Neural progenitor cell (in vitro differentiated cells): ENCODE measurements around the gene NCF4. TPM values are rescaled to one million over a fixed set of nuclear protein-coding genes. Genes with fewer than 3 reads are reported as not detected.

Experiments used
- DNase-seq: peaks from one replicate; pipeline ENCODE4 v3.0.0-alpha.2; 2016; ENCODE audit warnings: low spot score
- H2AFZ ChIP-seq: fragments of 200-600 bp; sonication (generic); replicated peaks from 2 replicates; pipeline ENCODE4 v1.6.1; 2016; ENCODE audit warnings: antibody characterized with exemption
- H3F3A ChIP-seq: fragments of 200-600 bp; sonication (generic); 2 replicates; pipeline ENCODE4 v1.6.1; 2016; ENCODE audit warnings: antibody characterized with exemption, low read depth
- H3K27ac ChIP-seq: fragments of 200-600 bp; sonication (generic); 2 replicates; pipeline ENCODE4 v1.5.1; 2016; ENCODE audit warnings: mild to moderate bottlenecking
- H3K27me3 ChIP-seq: fragments of 200-600 bp; sonication (generic); 2 replicates; pipeline ENCODE4 v1.6.1; 2016; ENCODE audit warnings: mild to moderate bottlenecking, moderate library complexity
- H3K36me3 ChIP-seq: fragments of 200-600 bp; sonication (generic); 2 replicates; pipeline ENCODE4 v1.5.1; 2016
- H3K4me1 ChIP-seq: fragments of 200-600 bp; sonication (generic); 2 replicates; pipeline ENCODE4 v1.6.1; 2016; ENCODE audit warnings: mixed run types
- H3K4me2 ChIP-seq: fragments of 200-600 bp; sonication (generic); 2 replicates; pipeline ENCODE4 v1.6.1; 2016
- H3K4me3 ChIP-seq: fragments of 200-600 bp; sonication (generic); 2 replicates; pipeline ENCODE4 v1.5.1; 2016
- H3K79me2 ChIP-seq: fragments of 200-600 bp; sonication (generic); 2 replicates; pipeline ENCODE4 v1.6.1; 2016; ENCODE audit warnings: low read depth
- H3K9ac ChIP-seq: fragments of 200-600 bp; sonication (generic); 2 replicates; pipeline ENCODE4 v1.6.1; 2016
- H3K9me3 ChIP-seq: fragments of 200-600 bp; sonication (generic); 2 replicates; pipeline ENCODE4 v1.5.1; 2016; ENCODE audit warnings: low read depth
- H4K20me1 ChIP-seq: fragments of 200-600 bp; sonication (generic); 2 replicates; pipeline ENCODE4 v1.6.1; 2016; ENCODE audit warnings: low read depth
- H3K27ac Mint-ChIP-seq: 3 replicates; pipeline ENCODE4 v1.8.0; 2021; ENCODE audit warnings: mixed read lengths
- H3K27me3 Mint-ChIP-seq: 2 replicates; pipeline ENCODE4 v1.8.0; 2022; ENCODE audit warnings: low read depth, mild to moderate bottlenecking, inconsistent platforms, moderate library complexity, mixed read lengths; ENCODE audit not compliant: insufficient read depth
- H3K36me3 Mint-ChIP-seq: 3 replicates; pipeline ENCODE4 v1.8.0; 2021; ENCODE audit warnings: mixed read lengths
- H3K4me1 Mint-ChIP-seq: 3 replicates; pipeline ENCODE4 v1.8.0; 2021; ENCODE audit warnings: mixed read lengths
- H3K4me3 Mint-ChIP-seq: 3 replicates; pipeline ENCODE4 v1.8.0; 2021; ENCODE audit warnings: mild to moderate bottlenecking, moderate library complexity, mixed read lengths
- H3K9me3 Mint-ChIP-seq: 3 replicates; pipeline ENCODE4 v1.8.0; 2020; ENCODE audit warnings: mixed read lengths
- EZH2 ChIP-seq: fragments of 200-600 bp; sonication (generic); IDR thresholded peaks from 2 replicates; pipeline ENCODE4 v1.6.1; 2017; ENCODE audit warnings: antibody characterized with exemption, mild to moderate bottlenecking, moderate library complexity
- EZH2phosphoT487 ChIP-seq: fragments of 200-600 bp; sonication (generic); IDR thresholded peaks from 2 replicates; pipeline ENCODE4 v1.6.1; 2017; ENCODE audit warnings: antibody characterized with exemption
- total RNA-seq: library from RNA; depleted of rRNA; stranded (reverse); fragments of >200 nt; gene quantifications from 2 replicates; pipeline ENCODE4 v1.2.3, GENCODE V29; 2015; ENCODE audit warnings: low replicate concordance
- TF ChIP-seq, protein P1 (sequence below): fragments of 200-600 bp; sonication (generic); IDR thresholded peaks from 2 replicates; pipeline ENCODE4 v1.5.1; 2017; ENCODE audit warnings: antibody characterized with exemption, mild to moderate bottlenecking

The NCF4 gene
- total RNA-seq, 1 donor from 2014 or later: not detected

DNA sequence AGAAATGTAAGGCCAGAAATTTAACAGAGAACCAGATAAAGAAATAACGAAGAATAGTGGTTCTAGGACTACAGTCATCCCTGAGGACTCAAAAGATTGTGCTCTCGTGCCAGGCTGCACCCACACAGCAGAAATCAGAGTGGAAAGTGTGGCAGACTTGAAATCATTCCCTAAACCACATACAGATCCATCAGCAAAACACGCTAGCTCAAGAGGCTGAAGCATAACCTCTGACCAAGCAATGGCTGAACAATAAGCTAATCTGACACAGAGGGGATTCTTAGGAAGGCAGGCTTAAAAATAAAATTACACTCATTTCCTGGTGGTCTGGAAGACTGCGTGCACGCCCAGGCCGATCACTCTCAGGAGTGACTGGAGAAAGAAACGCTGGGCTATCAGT is 19.0 kb downstream of the NCF4 start:
- H3K9ac ChIP-seq: no peak overlapping the region
- Mint-ChIP-seq H3K9me3 (peaks cover 15% of the 10 kb centered on the region), H3K4me1 (no peaks in the 10 kb centered on the region), H3K36me3 (no peaks in the 10 kb centered on the region), H3K4me3 (no peak overlapping the region), H3K27me3 (peaks cover 3% of the 10 kb centered on the region), H3K27ac (no peak overlapping the region)
- H2AFZ ChIP-seq: no peak overlapping the region
- H3K9me3 ChIP-seq: no peaks in the 10 kb centered on the region
- no peaks in the 10 kb centered on the region for H3F3A ChIP-seq
- H3K27me3 ChIP-seq: no peaks in the 10 kb centered on the region
- H3K79me2 ChIP-seq: no peaks in the 10 kb centered on the region
- H3K27ac ChIP-seq: no peak overlapping the region
- no peak overlapping the region for H3K4me2 ChIP-seq
- TF ChIP-seq, protein P1, sequence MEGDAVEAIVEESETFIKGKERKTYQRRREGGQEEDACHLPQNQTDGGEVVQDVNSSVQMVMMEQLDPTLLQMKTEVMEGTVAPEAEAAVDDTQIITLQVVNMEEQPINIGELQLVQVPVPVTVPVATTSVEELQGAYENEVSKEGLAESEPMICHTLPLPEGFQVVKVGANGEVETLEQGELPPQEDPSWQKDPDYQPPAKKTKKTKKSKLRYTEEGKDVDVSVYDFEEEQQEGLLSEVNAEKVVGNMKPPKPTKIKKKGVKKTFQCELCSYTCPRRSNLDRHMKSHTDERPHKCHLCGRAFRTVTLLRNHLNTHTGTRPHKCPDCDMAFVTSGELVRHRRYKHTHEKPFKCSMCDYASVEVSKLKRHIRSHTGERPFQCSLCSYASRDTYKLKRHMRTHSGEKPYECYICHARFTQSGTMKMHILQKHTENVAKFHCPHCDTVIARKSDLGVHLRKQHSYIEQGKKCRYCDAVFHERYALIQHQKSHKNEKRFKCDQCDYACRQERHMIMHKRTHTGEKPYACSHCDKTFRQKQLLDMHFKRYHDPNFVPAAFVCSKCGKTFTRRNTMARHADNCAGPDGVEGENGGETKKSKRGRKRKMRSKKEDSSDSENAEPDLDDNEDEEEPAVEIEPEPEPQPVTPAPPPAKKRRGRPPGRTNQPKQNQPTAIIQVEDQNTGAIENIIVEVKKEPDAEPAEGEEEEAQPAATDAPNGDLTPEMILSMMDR: no peak
- H3K36me3 ChIP-seq: no peaks in the 10 kb centered on the region
- no peak overlapping the region for H3K4me3 ChIP-seq
- DNase-seq: no peak
- H4K20me1 ChIP-seq: no peaks in the 10 kb centered on the region
- H3K4me1 ChIP-seq: no peaks in the 10 kb centered on the region

DNA sequence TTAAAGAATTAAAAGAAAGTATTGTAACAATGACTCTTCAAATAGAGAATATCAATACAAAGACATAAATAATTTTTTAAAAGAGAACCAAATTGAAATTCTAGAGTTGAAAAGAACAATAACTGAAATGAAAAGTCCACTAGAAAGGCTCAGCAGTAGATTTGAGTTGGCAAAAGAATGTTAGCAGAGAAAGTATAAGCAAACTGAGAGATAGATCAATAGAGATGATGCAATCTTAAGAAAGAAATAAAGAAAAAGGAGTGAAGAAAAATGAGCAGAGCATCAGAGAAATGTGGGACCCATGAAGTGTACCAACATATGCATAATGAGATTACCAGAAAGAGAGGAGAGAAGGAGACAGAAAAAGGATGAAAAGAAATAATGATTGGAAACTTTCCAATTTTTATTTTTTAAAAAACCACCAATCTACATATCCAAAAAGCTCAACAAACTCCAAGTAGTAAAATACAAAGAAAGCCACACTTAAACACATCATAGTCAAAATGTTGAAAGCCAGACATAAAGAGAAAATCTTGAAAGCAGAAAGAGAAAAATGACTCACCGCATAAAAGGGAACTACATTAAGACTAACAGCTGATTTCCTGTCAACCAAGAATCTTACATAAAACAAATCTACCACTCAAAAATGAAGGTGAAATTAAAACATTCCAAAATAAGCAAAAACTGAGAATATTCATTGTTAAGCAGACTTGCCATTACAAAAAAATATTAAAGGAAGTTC is 20.9 kb downstream of the NCF4 start:
- no peaks in the 10 kb centered on the region for H3F3A ChIP-seq
- Mint-ChIP-seq H3K36me3 (no peaks in the 10 kb centered on the region), H3K27me3 (peaks cover 3% of the 10 kb centered on the region), H3K4me1 (no peaks in the 10 kb centered on the region), H3K27ac (no peak overlapping the region), H3K4me3 (no peak overlapping the region), H3K9me3 (peaks cover 15% of the 10 kb centered on the region)
- no peaks in the 10 kb centered on the region for H3K4me1 ChIP-seq
- no peak overlapping the region for H3K4me2 ChIP-seq
- no peak overlapping the region for H2AFZ ChIP-seq
- H3K36me3 ChIP-seq: no peaks in the 10 kb centered on the region
- no peak overlapping the region for H3K4me3 ChIP-seq
- H4K20me1 ChIP-seq: no peaks in the 10 kb centered on the region
- H3K79me2 ChIP-seq: no peaks in the 10 kb centered on the region
- TF ChIP-seq, protein P1: no peak
- TF ChIP-seq EZH2 (no peak), EZH2phosphoT487 (no peak)
- no peaks in the 10 kb centered on the region for H3K27me3 ChIP-seq
- DNase-seq: no peak
- H3K9ac ChIP-seq: no peak overlapping the region
- H3K27ac ChIP-seq: no peak overlapping the region
- no peaks in the 10 kb centered on the region for H3K9me3 ChIP-seq

DNA sequence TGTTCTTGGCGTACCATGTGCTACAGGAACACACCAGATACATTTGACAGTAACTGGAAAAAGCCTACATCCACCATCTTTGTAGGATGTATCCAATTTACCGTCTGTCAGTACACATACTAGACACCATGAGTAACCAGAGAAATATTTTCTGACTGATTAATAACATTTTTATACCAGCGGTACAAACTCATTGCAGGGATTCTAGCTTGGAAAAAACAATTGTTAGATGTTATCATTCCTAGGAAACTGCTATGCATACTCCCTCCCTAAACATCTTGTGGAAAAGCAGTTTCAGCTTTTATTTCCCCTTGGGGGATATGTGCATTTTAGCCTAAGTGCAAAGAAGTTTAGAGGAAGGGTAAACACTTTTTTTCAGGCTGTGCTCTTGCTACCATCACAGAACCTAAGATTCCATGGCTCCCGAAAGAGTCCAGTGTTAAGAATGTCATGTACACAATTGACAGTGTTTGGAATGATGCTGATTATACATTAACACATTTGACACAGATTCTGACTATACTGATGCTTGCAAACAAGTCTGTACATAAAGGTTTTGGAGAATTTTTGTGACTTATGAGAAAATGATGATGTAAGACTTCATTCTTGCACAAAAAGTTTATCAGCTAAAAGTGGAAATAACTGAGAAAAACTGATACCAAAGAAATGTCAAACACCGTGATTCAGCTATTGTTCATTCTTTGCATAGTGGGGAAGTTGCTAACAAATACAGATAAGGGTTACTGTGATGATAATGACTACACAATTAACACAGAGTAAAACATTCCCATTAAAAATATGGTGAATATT is 23.7 kb downstream of the NCF4 start:
- peaks cover 2% of the 10 kb centered on the region for H3K36me3 Mint-ChIP-seq

More for the DNA sequence above, 23.7 kb downstream of the NCF4 start:
- DNase-seq: no peak
- Histone ChIP-seq H2AFZ (no peak overlapping the region), H3K4me2 (no peak overlapping the region), H3K4me3 (no peak overlapping the region), H3K36me3 (no peaks in the 10 kb centered on the region), H4K20me1 (no peaks in the 10 kb centered on the region), H3K9me3 (no peaks in the 10 kb centered on the region), H3K27ac (no peak overlapping the region), H3K79me2 (no peaks in the 10 kb centered on the region), H3F3A (no peaks in the 10 kb centered on the region), H3K9ac (no peak overlapping the region), H3K27me3 (no peaks in the 10 kb centered on the region), H3K4me1 (no peaks in the 10 kb centered on the region)
- no peak for TF ChIP-seq EZH2
- TF ChIP-seq, protein P1: no peak
- no peak for TF ChIP-seq EZH2phosphoT487
- H3K27ac Mint-ChIP-seq: no peak overlapping the region
- H3K4me1 Mint-ChIP-seq: no peaks in the 10 kb centered on the region
- peaks cover 20% of the 10 kb centered on the region for H3K9me3 Mint-ChIP-seq
- peaks cover 4% of the 10 kb centered on the region for H3K27me3 Mint-ChIP-seq
- H3K4me3 Mint-ChIP-seq: no peak overlapping the region
